Type B pancreatic cell (in vitro differentiated cells): ENCODE results near the gene MYH10. TPM values are rescaled to one million over a fixed set of nuclear protein-coding genes. Genes with fewer than 3 reads are reported as not detected.

ENCODE experiments used
- DNase-seq: peaks from one replicate; pipeline ENCODE4 v3.0.0; 2021; ENCODE audit warnings: mixed read lengths; ENCODE audit not compliant: unreplicated experiment; ENCODE audit errors: extremely low spot score
- H3K27ac Mint-ChIP-seq: 2 replicates; pipeline ENCODE4 v1.8.0; 2021; ENCODE audit warnings: mild to moderate bottlenecking, mixed read lengths
- H3K27me3 Mint-ChIP-seq: 2 replicates; pipeline ENCODE4 v1.8.0; 2021; ENCODE audit warnings: mixed read lengths
- H3K36me3 Mint-ChIP-seq: 2 replicates; pipeline ENCODE4 v1.8.0; 2021; ENCODE audit warnings: mixed read lengths
- H3K4me1 Mint-ChIP-seq: one replicate; pipeline ENCODE4 v1.8.0; 2021; ENCODE audit warnings: mixed read lengths; ENCODE audit not compliant: unreplicated experiment
- H3K4me3 Mint-ChIP-seq: 2 replicates; pipeline ENCODE4 v1.8.0; 2021; ENCODE audit warnings: mild to moderate bottlenecking, mixed read lengths
- H3K9me3 Mint-ChIP-seq: 2 replicates; pipeline ENCODE4 v1.8.0; 2021; ENCODE audit warnings: mixed read lengths
- long read RNA-seq: library from polyadenylated mRNA; unstranded; transcript quantifications from one replicate; pipeline ENCODE4 v2.0.0, GENCODE V29; 2020
- total RNA-seq: library from RNA; stranded (reverse); gene quantifications from 2 replicates; pipeline ENCODE4 v1.2.1, GENCODE V29; 2021; ENCODE audit warnings: low replicate concordance
- TF ChIP-seq, protein P1 (sequence below): fragments of 200-600 bp; sonication (generic); conservative IDR thresholded peaks from 2 replicates; pipeline ENCODE4 v1.5.0; 2021; ENCODE audit warnings: antibody characterized with exemption, mild to moderate bottlenecking

The MYH10 gene
- total RNA-seq: 135 and 254 TPM in 2 replicates
- long read RNA-seq, partial matches to known transcripts: 529 of 601 reads
- long read RNA-seq, other reads (novel, unspliced or antisense): 72 of 601 reads

DNA sequence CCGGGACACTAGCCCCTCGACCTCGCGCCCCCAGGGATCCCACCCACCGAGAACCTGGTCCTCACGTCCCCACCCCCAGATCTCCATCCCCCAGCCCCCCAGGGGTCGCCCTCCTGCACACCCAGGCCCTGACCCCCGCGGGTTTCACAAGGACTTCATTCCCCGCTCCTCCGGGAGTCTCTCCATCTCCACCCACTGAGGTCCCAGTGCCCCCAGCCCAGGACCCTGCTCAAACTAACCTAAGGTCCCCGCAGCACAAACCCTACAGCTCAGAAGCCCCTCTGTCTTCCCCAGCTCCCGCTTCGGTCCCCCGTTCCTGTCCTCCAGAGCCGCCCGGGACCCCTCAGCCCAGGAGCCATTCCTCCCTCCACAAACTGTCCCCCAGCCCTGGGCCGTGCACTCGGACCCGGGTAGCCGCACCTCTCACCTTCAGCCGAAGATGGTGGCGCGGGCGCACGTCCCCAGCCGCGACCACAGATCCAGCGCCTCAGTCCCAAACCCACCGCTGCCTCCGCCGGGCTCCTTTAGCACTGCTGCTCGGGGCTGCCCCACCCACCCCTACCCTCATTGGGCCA lies at the start of gene MYH10:
Gene MYH10 (minus strand): TSS at position 499 of the 575 bp plus-strand sequence. CDS start 7,479 bp downstream, outside the sequence.
- H3K4me3 Mint-ChIP-seq: peak within 1 kb of the TSS; percentile 99
- TF ChIP-seq, protein P1, sequence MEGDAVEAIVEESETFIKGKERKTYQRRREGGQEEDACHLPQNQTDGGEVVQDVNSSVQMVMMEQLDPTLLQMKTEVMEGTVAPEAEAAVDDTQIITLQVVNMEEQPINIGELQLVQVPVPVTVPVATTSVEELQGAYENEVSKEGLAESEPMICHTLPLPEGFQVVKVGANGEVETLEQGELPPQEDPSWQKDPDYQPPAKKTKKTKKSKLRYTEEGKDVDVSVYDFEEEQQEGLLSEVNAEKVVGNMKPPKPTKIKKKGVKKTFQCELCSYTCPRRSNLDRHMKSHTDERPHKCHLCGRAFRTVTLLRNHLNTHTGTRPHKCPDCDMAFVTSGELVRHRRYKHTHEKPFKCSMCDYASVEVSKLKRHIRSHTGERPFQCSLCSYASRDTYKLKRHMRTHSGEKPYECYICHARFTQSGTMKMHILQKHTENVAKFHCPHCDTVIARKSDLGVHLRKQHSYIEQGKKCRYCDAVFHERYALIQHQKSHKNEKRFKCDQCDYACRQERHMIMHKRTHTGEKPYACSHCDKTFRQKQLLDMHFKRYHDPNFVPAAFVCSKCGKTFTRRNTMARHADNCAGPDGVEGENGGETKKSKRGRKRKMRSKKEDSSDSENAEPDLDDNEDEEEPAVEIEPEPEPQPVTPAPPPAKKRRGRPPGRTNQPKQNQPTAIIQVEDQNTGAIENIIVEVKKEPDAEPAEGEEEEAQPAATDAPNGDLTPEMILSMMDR: peak; percentile 45
- H3K9me3 Mint-ChIP-seq: no peaks in the 10 kb centered on the region
- H3K4me1 Mint-ChIP-seq: peaks cover 27% of the 10 kb centered on the region
- no peaks in the 10 kb centered on the region for H3K27me3 Mint-ChIP-seq
- no peak for DNase-seq
- no peaks in the 10 kb centered on the region for H3K36me3 Mint-ChIP-seq
- peak within 1 kb of the TSS; percentile 98 for H3K27ac Mint-ChIP-seq

DNA sequence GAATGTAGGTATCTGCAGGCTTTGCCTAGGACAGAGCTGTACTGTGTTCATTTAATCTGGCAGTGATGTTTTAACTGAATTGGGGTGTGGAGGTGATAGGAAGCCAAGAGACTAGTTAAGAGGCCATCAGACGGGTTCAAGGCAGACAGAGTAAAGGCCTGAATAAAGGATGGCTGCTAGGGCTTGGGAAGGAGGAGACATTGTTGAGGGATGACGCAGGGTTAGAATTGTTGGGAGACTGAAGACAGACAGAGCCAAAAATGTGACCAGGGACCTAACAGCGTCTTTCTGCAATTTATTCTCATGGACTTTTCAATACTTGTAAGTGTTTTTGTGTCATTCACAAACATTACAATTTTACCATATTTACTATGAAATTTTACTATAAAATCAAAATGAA lies 48.6 kb upstream of the MYH10 start:
- no peak overlapping the region for H3K4me3 Mint-ChIP-seq
- peaks cover 35% of the 10 kb centered on the region for H3K4me1 Mint-ChIP-seq
- H3K27me3 Mint-ChIP-seq: peaks cover 6% of the 10 kb centered on the region
- H3K36me3 Mint-ChIP-seq: no peaks in the 10 kb centered on the region
- TF ChIP-seq, protein P1: no peak
- no peak overlapping the region for H3K27ac Mint-ChIP-seq
- no peak for DNase-seq
- peaks cover 5% of the 10 kb centered on the region for H3K9me3 Mint-ChIP-seq

DNA sequence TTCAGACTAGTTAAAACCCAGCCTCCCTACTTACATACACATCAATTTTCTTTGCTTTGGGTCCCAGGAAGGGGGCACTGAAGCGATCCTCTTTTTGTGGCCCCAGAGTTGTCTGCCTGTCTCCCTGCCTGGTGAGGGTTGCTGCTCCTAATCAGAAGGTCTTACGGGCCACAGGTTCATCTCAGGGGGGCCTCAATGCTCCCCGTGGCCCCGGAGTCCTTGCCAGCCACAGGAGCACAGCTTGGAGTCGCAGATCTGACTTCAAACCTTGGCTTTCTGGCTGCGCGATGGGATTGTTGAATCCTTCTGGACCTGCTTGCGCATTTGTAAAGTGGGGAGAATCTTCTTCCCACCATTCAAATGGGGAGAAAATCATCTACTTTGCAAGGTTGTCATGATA lies 44.8 kb upstream of the MYH10 start:
- no peak for DNase-seq
- H3K4me3 Mint-ChIP-seq: no peak overlapping the region
- H3K4me1 Mint-ChIP-seq: peaks cover 34% of the 10 kb centered on the region
- no peaks in the 10 kb centered on the region for H3K36me3 Mint-ChIP-seq
- no peak overlapping the region for H3K27ac Mint-ChIP-seq
- peaks cover 6% of the 10 kb centered on the region for H3K27me3 Mint-ChIP-seq
- TF ChIP-seq, protein P1: no peak
- H3K9me3 Mint-ChIP-seq: peaks cover 5% of the 10 kb centered on the region

GRCh38 chr17:8674344-8675305 lies 44.1 kb upstream of the MYH10 start:
- Mint-ChIP-seq H3K27ac (peak overlapping the region; percentile 74), H3K36me3 (no peaks in the 10 kb centered on the region), H3K9me3 (peaks cover 5% of the 10 kb centered on the region), H3K27me3 (peaks cover 6% of the 10 kb centered on the region), H3K4me1 (peaks cover 36% of the 10 kb centered on the region), H3K4me3 (peak overlapping the region; percentile 32)
- DNase-seq: no peak
- TF ChIP-seq, protein P1: no peak

GRCh38 chr17:8673612-8674011 lies 43.1 kb upstream of the MYH10 start:
- no peaks in the 10 kb centered on the region for H3K36me3 Mint-ChIP-seq
- peaks cover 6% of the 10 kb centered on the region for H3K27me3 Mint-ChIP-seq
- peaks cover 1% of the 10 kb centered on the region for H3K9me3 Mint-ChIP-seq
- TF ChIP-seq, protein P1: no peak
- H3K4me1 Mint-ChIP-seq: peaks cover 44% of the 10 kb centered on the region
- H3K27ac Mint-ChIP-seq: no peak overlapping the region
- H3K4me3 Mint-ChIP-seq: no peak overlapping the region
- DNase-seq: no peak
